ENCODE data around the gene ALDH4A1.
A peak's percentile ranks its signal among the peaks of the same experiment; 100 is the strongest.
"Not testable (repeated sequence)": the region's sequence is repeated elsewhere in the genome, so short reads cannot be mapped to it uniquely, and the experiment has no call there.

ALDH4A1 gene

DNA sequence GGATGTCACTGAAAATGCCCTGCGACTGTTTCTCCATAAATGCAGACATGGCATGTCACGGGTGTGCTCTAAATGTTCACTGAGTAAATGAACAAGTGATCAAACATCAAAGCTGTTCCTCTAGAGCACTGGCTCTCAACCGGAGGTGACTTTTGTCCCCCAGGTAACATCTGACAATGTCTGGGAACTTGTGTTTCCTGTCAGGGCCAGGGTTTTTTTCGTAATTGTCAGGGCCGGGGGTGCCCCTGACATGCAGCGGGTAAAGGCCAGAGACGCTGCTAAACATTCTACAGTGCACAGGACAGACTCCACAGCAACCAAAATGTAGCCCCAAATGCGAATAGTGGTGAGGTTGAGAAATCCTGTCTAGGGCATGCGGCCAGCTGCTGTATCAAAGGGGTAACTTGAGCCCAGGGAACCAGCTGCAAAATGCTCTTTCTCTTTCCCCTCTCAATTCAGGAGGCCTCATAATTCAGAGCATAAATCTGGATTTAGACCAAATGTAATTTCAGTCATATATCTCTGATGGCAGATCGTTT lies 2.0 kb downstream of the ALDH4A1 start:
- no peak for DNase-seq (ENCODE audit: low read depth)

DNA sequence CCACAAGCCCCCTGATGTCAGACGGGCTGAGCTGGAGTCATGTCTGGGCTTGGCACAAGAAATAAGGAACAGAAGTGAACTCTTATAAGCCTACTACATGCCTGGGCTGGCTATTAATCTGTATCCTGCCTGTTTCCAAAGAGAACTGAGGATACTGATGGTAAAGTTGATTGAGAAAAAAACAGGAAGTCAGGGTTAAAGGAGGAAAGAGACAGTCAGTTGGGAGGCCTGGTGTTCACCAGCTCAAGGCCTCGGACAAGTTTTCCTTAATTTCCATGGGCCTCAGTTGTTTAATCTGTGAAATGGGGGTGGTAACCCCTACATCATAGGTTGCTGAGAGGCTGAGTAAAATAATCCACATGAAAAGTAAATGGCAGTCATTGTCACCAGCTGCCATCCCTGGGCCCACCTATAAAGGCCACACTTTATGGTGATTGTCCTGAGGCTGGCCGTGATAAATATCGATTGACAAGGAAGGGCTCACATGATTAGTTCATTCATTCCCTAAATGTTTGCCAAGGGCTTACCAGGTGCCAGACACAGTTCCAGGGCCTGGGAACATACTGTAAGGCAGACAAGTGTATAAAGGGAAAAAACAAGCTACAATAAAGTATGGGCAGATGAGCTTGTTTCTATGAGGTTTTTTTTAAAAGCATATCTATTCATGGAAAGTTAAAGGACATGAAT lies 2.8 kb downstream of the ALDH4A1 start:
- DNase-seq (ENCODE audit: low read depth): no peak

DNA sequence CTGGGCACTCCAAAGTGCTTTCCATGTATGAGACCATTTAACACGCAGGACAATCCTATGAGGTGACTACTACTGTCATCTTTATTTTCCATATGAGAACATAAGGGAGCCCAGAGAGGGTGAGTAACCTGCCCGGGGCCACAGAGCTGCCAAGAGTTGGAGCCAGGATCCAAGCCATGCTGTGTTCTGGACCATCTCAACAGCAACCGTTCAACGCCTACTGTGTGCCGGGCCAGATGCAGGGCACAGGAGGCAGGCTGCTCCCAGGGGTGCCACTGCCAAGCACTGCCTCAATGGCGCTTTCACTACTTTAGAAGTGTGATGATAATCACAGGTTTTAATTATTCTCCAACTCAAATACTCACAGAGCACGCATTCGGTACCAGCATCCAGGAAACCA lies 3.8 kb downstream of the ALDH4A1 start:
- DNase-seq (ENCODE audit: low read depth): no peak

DNA sequence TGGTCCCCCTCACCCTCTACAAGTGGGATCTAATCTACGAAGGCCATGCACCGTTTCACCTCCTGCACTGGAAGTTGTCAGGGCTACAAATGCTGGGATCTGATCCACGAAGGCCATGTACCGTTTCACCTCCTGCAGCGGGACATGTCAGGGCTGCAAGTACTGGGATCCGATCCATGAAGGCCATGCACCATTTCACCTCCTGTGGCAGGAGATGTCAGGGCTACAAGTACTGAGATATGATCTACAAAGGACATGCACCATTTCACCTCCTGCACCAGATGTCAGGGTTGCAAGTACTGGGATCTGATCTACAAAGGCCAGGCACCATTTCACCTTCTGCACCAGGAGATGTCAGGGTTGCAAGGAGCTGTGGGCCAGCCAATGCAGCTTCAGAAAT lies 7.0 kb downstream of the ALDH4A1 start:
- DNase-seq (ENCODE audit: low read depth): no peak

DNA sequence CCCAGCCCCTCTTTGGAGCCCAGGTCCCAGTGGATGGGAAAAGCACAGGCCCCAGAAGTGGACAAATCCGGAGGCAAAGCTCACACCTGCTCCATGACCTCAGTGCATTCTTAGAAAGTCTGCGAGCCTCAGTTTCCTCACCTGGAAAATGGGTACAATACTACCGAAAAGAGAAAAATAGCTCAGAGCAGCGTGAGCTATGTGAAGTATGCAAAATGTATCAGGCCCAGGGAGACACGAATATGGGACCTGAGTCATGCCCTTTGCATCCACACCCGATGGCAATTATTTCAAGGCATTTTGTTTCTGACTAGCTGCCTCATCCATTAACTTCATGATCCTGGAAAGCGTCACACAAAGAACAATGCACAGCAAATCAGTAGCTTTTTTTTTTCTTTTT lies 9.2 kb downstream of the ALDH4A1 start:
- DNase-seq (ENCODE audit: low read depth): no peak

DNA sequence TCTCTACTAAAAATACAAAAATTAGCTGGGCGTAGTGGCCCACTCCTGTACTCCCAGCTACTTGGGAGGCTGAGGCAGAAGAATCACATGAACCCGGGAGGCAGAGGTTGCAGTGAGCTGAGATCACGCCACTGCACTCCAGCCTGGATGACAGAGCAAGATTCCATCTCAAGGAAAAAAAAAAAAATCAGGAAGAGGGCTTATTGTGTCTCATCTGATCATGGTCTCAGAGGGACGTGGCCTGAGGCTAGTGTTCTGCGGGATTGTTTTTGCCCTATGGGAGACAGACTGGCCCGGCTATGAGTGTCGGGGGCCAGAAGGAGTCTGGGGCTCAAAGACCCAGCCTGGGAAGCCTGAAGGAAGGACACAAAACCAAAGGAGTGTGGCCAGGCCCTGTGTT lies 10.5 kb downstream of the ALDH4A1 start:
- not testable (repeated sequence) for DNase-seq (ENCODE audit: low read depth)

DNA sequence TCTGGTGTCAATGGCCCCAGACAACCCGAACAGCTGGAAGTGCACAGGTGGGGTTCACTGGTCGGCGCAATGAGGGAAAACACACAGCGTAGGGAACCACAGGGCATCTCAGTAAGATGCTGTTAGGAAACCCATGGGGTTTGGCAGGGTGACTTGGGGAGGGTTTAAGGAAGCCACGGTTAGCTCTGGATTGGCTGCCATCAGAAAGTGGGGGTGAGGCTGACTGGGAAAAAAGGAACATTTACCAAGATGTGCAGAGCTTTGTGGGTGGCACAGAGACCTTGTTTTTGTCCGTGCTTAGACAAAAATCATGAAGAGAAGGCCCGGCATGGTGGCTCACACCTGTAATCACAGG lies 11.0 kb downstream of the ALDH4A1 start:
- DNase-seq (ENCODE audit: low read depth): no peak

DNA sequence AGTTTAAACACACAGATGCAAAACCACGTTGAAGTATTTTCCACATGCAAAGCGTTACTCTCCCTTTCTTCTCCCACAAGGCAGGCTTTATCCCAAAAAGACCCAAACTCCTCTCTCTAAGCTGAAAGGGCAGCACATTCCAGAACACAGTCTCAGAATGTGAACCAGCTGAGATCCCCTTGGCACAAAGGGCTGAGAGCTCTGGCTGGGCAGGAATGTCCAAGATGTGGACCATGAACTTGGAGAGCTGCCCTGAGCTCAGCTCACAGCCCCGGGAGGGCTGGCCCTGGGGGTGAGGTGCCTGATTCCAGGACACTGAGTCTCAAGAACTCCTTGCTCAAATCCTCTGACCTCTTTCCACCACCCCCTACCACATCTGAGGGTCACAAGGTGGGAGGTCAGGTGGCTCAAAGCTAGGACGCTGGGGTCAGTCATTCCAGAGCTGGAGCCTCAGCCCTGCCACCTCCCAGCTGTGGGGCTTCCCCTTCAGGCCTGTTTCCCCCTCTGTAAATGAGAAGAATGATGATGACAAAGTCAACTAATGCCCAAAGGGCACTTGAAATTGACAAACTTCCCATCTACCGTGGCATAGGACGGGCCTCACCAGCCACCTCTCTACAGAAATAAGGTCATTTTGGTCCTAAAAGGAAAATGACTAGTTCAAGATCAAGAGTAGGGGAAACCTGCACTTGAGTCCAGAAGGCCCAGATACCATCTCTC lies 11.5 kb downstream of the ALDH4A1 start:
- no peak for DNase-seq (ENCODE audit: low read depth)

DNA sequence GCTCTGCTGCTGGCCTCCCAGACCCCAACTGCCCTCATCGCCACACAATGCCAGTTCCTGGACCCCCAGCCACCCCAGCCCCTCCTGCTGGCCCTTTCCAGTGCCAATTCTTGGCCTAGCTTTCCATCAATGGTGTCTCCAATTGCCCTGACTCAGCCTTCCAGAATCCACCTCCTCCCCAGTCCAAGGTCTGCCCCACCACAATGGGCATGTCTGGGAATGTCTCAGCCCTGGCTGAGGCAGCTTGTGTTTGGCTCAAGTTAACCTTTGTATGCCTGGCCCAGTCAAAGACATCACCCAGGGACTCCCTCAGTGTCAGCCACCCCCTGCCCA lies 16.4 kb downstream of the ALDH4A1 start:
- DNase-seq (ENCODE audit: low read depth): no peak

DNA sequence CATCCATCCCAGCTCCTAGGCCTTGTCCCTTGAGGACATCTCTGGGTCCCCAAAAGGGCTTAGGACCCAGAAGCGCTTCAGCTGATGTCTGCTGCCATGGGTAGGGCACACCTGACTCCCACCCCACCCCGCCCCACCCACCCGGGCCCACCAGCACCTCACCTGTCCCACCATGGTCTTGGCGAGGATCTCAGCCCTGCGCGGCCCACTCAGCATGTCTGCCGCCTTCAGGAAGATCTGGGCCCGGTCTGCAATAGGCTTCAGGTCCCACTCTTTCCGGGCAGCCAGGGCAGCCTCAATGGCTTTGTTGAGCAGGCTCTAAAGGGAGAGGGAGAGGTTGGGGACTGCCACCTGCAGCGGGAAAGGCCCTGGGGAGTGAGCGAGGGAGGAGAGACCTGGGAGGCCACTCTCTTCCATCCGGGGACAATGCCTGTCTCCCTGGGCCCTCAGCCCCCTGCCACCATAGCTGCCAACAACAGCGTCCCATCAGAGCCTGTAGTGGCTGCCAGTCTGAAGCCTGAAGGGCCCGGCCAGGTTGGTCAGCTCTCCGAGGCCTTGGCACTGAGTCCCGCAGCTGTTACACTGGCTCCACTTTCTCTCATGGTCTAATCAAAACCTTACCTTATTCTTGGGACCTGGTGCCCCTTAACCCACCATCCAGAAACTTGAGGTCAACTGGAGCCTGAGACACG lies 16.9 kb downstream of the ALDH4A1 start:
- no peak for DNase-seq (ENCODE audit: low read depth)

DNA sequence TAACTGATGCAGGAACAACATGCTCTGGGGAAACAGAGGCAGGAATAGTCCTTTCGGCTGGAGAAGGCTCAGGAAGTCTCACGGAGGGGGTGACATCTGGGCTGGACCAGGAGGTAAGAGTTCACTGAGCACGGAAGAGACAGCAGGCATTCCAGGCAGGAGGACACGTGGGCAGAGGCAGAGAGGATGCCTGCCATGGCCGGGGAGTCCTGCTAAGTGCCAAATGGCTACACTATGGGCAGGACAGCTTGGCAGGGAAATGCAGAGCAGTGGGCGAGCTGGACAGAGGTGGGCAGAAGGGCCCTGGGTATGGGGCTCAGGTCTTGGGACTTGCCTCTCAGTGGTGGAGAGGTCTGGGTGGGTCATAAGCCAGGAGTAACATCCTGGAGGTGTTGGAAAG lies 17.6 kb downstream of the ALDH4A1 start:
- no peak for DNase-seq (ENCODE audit: low read depth)

DNA sequence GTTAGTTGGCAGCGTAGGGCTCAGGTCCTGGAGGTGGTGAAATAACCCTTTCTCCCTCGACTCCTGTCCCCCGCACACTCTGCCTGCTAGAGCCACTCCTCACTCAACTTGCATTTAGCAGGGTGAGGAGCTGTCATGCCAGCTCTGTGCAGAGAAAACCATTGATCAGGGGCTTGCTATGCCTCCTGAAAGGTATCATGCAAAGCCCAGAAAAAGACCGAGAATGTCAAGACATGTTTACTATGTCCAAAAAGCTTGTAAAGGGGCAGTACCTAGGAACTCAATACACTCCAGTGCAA lies 18.0 kb downstream of the ALDH4A1 start:
- no peak for DNase-seq (ENCODE audit: low read depth)

DNA sequence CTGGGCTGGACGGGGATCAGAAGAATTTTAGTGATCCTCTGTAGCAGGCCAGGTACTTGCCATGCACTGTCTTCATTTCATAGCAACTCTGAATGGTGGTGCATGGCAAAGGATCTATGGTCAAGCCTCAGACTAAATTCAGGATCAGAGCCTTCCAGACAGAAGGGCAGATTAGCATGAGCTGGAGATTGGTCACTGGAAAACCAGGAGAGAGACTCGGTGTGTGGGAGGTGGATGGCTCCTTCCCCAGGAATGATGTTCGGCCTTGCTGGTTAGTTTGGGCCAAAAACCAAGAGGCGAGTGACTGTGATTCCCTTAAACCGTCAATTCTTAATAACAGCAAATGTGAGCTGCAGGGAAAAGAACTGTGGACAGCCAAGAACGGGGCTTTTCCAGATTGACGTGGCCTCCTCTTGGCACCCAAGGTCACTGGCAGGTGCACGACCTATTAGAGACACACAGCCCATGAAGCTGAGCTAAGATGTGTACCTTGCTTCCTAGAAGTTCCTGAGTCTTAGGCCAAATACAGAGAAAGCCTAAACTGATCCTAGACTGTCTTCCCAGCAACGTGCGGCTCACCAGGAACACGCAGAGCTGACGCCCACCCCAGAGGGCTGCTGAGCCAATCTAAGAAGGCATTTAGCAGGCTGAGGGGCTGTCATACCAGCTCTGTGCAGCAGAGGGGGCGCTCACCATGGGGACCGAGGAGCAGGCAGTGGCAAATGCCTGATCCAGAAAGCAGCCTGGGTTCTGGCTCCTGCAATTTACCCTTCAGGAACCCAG lies 18.5 kb downstream of the ALDH4A1 start:
- peak; percentile 60 for DNase-seq (ENCODE audit: low read depth)

DNA sequence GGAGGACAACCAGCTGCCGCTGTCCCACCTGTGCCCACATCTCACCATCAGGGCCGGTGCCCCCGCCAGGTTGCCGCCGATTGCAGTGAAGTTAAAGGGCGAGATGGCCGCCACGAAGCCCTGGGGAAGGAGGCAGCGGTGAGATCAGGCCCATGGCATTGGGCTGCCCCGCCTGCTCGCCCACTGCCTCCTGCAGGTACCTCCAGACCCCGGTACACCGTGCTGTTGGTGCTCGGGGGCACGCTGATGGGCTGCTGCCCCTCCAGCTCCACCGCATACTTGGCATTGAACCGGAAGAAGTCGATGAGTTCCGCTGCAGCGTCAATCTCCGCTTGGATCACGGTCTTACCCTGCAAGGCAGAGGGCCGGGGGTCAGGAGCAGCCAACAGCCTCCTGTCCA lies 19.3 kb downstream of the ALDH4A1 start:
- DNase-seq (ENCODE audit: low read depth): no peak

DNA sequence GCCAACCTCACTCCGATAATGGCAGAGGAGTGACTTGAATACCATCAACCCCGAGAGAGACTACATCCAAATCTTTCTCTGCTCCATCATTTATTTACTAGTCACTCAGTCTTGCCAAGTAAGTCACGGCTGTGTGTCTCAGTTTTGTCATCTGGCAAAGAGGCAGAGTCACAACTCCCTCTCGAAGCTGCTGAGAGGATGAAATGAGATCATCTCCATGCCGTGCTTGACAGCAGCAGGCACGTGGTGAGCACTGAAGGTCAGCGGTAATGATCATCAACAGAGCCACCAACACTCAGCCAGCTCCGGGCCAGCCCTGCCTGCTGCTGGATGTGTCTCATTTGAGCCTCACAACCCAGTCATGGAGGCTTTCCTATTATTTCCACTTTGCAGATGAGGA lies 19.9 kb downstream of the ALDH4A1 start:
- DNase-seq (ENCODE audit: low read depth): no peak

DNA sequence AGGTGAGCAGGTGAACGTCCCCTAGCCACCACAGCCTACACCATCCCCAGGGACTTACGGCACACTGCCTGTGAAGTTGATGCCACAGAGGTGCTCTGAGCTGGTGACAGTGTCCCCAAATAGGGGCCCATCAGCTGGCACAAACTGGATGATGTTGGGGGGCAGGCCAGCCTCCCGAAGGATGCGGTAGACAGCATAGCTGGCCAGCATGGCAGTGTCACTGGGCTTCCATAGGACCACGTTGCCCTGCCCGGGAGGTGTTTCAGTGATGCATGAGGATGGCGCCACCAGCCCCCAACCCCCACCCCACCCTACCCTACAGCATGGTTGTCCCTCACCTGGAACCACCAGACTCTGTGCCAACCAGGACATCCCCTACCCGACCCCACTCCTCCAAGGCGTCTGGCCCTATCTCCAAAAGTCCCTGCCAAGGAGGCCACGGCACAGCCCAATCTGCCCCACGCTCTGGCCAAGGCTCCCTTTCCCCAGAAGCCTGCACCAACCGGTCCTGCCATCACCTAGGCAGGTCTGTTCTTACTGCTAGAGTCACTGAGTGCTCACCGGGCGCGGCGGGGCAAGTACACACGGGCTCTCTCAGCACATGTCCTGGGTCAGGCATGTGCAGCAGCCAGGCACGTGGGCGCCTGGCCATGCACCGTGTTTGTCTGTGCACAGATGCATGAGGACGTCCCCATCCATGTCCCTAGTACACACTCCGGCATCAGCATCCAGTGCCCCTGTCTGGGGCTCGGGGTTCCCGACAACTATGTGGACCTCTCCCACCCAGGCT lies 20.5 kb downstream of the ALDH4A1 start:
- no peak for DNase-seq (ENCODE audit: low read depth)

DNA sequence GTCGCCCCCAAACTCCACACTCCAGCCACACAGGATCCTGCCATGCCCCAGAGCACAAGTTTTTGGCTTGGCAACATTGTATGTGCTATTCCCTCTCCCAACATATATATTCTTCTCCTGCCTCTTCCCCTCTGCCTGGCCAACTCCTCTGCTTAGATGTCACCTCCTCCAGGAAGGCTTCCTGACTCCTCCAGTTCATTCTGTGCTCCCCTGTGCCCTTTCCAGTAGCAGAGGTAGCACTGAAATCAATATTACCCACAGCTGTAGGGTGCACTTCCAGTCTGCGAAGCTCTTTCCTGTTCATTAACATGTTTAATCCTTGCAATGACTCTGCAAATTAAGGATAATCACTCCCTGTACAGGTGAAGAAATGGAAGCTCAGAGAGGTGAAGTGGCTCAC lies 21.2 kb downstream of the ALDH4A1 start:
- DNase-seq (ENCODE audit: low read depth): no peak

DNA sequence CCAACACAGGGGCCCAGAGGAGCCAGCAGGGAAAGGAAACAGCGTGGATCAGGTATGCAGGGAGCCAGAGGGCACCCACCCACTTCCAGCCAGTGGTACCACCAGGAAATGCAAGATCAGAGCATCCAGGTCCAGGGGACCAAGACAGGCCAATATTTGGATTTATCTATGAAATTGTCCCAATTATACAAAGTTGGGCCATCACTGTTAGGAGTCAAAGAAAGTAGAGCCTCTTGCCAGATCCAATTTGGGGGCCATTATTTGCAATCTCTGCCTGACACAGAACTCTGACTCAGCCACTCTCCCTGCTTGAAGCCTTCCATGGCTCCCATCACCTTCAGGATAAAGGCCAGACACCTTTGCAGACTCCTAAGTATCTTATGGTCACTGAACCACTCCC lies 21.8 kb downstream of the ALDH4A1 start:
- DNase-seq (ENCODE audit: low read depth): no peak

DNA sequence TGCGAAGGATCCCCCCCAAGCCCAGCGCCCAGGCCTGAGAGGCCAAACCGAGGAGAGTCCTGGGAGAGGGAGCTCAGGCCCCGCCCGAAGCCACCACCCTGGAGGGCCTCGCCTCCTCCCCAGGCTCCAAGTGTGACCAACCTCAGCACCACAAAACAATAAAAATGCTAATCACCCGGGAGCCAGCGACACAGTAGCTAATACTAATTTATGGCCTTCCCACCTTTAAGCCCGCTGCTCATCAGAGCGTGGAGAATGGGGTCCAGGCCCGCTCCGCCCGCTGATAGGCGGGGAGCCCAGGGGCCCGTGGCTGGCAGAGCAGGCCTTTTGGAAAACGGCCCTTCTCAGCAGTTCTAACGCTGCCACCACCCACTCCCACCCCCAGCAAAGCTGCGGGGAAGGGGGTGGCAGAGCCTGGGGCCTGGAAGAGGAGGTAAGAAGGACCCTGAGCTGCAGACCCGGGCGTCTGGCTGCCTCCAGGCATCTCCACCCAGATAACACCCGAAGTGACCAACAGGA lies 22.5 kb downstream of the ALDH4A1 start:
- no peak for DNase-seq (ENCODE audit: low read depth)

DNA sequence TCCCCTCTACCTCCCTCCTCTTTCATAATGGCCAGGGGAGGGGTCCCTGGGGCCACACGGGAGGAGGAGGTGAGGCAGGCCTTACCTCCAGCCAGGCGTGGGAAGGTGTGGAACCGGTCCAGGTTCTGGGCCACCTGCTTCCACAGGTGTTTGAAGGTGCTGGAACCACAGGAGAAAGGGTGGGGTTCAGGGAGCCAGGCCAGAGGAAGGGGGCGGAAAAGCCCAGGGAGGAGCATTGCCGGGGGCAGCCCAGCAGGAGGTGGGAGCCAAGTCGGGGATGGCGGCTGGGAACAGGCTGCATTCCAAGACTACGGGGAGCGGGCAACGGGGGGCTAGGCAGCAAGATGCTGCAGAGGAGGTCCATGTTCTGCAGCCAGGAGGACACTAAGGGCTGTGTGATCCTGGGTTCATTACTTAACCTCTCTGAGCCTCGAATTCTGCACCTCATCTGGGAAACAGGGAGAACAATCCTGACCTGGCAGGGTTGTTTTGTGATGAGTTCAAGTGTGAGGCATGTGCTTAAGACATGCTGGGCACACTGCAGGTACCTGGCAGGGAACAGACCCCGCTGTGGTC lies 23.1 kb downstream of the ALDH4A1 start:
- no peak for DNase-seq (ENCODE audit: low read depth)

DNA sequence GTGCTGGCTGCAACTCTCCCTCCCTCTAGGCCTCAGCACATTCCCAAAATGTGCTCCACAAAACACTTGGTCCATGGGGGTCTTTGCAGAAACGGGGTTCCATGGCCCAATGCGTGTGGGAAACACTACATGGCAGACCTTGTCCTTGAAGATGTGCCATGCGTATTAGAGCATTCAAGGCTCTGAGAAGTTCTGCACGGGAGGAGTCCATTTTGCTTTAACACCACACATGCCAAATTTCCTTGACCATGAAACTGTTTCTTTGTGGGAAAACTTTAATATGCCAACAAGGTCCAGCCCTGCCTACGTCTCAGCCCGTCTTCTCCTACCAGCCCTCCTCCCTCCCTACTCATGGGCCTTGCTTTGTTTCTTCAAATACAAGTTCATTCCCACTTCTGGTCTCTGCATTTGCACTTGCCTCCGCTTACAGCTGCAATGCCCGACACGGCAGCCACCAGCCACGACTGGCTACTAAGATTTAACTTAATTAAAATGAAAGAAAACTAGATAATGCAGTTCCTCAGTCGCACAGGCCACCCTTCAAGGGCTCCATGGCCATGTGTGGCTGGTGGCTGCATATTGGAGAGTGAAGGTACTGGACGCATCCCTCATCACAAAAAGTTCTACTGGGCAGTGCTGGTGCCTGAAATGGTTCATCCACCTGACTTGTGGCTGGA lies 23.7 kb downstream of the ALDH4A1 start:
- DNase-seq (ENCODE audit: low read depth): no peak

All from T follicular helper cell (primary cell).